ENCODE results near the gene RAI14.

DNA sequence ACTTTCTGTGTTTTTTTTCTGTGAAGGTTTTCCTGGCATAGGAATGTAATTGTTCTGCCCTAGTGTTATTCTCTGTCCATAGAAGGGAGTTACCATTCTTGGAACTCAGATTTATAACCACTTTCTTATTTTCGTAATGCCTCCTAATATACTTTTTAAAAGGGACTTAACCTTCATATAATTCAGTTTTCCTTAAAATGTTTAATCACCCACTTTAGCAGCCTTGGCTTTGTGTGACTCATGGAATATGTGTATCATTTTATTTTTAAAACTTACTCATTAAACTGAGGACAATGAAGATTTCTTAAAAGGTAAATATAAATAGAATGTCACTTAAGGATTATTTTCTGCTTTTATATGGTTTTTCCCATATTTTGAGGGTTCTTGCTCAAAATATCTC lies 50.0 kb downstream of the RAI14 start:
- TF ChIP-seq SUZ12 (IDR thresholded peaks at IDR 0.05; ENCODE audit: extremely low read depth, insufficient read depth, insufficient read length): no peak
- TF ChIP-seq YY1 (IDR thresholded peaks at IDR 0.05; ENCODE audit: insufficient read depth, insufficient read length): no peak
- TF ChIP-seq ZNF274 (IDR thresholded peaks at IDR 0.05; ENCODE audit: low read depth, low read length): no peak
